ENCODE results near the gene SLC36A1.

GRCh38 chr5:151406322-151406947 is 41.0 kb upstream of the SLC36A1 start:
- TF ChIP-seq POLR2A (IDR thresholded peaks at IDR 0.05): no peak
- TF ChIP-seq, protein P1, sequence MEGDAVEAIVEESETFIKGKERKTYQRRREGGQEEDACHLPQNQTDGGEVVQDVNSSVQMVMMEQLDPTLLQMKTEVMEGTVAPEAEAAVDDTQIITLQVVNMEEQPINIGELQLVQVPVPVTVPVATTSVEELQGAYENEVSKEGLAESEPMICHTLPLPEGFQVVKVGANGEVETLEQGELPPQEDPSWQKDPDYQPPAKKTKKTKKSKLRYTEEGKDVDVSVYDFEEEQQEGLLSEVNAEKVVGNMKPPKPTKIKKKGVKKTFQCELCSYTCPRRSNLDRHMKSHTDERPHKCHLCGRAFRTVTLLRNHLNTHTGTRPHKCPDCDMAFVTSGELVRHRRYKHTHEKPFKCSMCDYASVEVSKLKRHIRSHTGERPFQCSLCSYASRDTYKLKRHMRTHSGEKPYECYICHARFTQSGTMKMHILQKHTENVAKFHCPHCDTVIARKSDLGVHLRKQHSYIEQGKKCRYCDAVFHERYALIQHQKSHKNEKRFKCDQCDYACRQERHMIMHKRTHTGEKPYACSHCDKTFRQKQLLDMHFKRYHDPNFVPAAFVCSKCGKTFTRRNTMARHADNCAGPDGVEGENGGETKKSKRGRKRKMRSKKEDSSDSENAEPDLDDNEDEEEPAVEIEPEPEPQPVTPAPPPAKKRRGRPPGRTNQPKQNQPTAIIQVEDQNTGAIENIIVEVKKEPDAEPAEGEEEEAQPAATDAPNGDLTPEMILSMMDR (IDR thresholded peaks at IDR 0.05): peak in 11 of 12 donors; percentile 19 to 54 (median 33)

Data from heart left ventricle (tissue), 13 donors.